ENCODE data around the gene PRMT2.
"Not testable (repeated sequence)": the region's sequence is repeated elsewhere in the genome, so short reads cannot be mapped to it uniquely, and the experiment has no call there.

Gene PRMT2

DNA sequence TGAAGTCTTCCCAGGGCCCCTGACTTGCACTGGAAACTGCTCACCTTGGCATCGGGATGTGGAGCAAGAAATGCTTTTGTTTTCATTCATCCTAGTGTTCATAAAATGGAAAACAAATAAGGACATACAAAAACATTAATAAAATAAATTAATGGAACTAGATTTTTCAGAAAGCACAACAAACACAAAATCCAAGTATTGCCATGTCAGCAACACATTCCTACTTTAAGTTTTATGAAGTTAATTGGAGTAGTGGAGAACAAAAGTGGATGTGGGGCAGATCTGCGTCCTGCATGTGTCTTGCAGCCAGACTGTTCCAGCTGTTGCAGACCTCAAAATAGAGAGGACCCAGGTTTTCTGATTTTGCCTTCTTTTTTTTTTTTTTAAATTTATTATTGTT, 32.9 kb downstream of the PRMT2 start:
- DNase-seq (ENCODE audit: low read depth in 3 of 3): no peak

- not testable (repeated sequence) for DNase-seq (ENCODE audit: low read depth in 3 of 3)
Measured at GRCh38 chr21:46668904-46669303, 33.4 kb downstream of the PRMT2 start.

- no peak for DNase-seq (ENCODE audit: low read depth in 3 of 3)
Measured at GRCh38 chr21:46674430-46675007, 39.0 kb downstream of the PRMT2 start.

DNA sequence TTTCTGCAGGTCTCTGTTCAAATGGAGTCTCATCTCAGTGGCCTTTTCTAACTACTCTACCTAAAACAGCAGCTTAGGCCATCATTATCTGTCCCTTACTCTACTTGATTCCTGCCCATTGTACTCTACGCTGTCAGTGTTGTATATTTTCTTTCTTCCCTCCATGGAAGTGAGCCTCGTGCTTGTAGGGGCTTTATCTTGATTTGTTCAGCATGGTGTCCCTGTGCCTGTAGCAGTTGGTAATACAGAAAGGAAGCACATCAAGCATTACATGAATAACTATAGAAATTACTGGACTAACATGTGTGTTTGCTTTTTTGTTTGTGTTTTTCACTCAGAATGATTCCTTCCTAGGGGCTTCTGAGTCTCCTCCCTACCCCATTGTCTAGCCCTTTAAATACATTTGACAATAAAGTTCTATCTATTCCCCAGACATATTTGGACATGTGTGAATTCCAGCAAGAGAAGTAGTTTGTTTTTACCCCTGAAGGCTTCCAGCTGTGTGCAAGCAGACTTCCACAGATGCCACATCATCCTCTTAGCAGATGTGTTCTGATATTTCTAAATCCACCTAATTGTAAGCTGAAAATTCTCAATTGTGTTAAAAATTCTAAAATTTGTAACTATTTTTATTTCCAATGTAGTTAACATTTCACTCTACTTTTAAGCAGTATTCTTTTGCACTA, 40.3 kb downstream of the PRMT2 start:
- DNase-seq (ENCODE audit: low read depth in 3 of 3): no peak

DNA sequence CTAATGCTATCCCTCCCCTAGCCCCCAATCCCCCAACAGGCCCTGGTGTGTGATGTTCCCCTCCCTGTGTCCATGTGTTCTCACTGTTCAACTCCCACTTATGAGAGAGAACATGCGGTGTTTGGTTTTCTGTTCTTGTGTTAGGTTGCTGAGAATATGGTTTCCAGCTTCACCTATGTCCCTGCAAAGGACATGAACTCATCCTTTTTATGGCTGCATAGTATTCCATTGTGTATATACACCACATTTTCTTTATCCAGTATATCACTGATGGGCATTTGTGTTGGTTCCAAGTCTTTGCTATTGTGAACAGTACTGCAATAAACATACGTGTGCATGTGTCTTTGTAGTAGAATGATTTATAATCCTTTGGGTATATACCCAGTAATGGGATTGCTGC, 41.1 kb downstream of the PRMT2 start:
- DNase-seq (ENCODE audit: low read depth in 3 of 3): not testable (repeated sequence)

GRCh38 chr21:46681593-46681992, 46.1 kb downstream of the PRMT2 start:
- not testable (repeated sequence) for DNase-seq (ENCODE audit: low read depth in 3 of 3)

- DNase-seq (ENCODE audit: low read depth in 3 of 3): not testable (repeated sequence)
Measured at GRCh38 chr21:46698652-46699051, 63.2 kb downstream of the PRMT2 start.

- not testable (repeated sequence) for DNase-seq (ENCODE audit: low read depth in 3 of 3)
Measured at GRCh38 chr21:46699104-46699503, 63.6 kb downstream of the PRMT2 start.

Measured in stimulated activated CD4-positive, alpha-beta T cell treated with anti-CD3 and anti-CD28 coated beads, TNF-alpha, amount 100 ng/mL, for 24 hours (primary cell).